H1 (cell line): ENCODE data around the gene GUCA1A. TPM values are rescaled to one million over a fixed set of nuclear protein-coding genes. Genes with fewer than 3 reads are reported as not detected.

ENCODE experiments used
- EZH2 ChIP-seq: fragments of 200-600 bp; sonication (generic); IDR thresholded peaks from 2 replicates; pipeline ENCODE4 v1.7.1; 2012; ENCODE audit warnings: low read depth, mild to moderate bottlenecking, moderate library complexity, low read length, inconsistent platforms; ENCODE audit not compliant: severe bottlenecking
- KDM4A ChIP-seq: IDR thresholded peaks from one replicate; pipeline ENCODE4 v1.7.1; 2012; ENCODE audit warnings: low read depth, mild to moderate bottlenecking, moderate library complexity, low read length, inconsistent platforms; ENCODE audit not compliant: severe bottlenecking
- NANOG ChIP-seq: IDR thresholded peaks from 2 replicates; pipeline ENCODE4 v1.6.1; 2011; ENCODE audit warnings: low read length, low read depth, mild to moderate bottlenecking, inconsistent platforms; ENCODE audit not compliant: insufficient read depth, poor library complexity, severe bottlenecking
- RNF2 ChIP-seq: fragments of 200-900, 300-1000 bp; sonication (generic); IDR thresholded peaks from 2 replicates; pipeline ENCODE4 v1.7.1; 2016; ENCODE audit warnings: borderline replicate concordance, low read depth, mild to moderate bottlenecking, antibody characterized with exemption, low read length; ENCODE audit not compliant: poor library complexity, severe bottlenecking; ENCODE audit errors: missing control alignments
- polyA plus RNA-seq, 7 experiments: library from polyadenylated mRNA; depleted of rRNA in 3 of 7; stranded (reverse) in 5 of 7; unstranded in 2 of 7; fragments of >200 nt in 5 of 7; fragments of 200-250 nt in 2 of 7; gene quantifications; 1 replicate in 5 of 7; 2 replicates in 1 of 7; 4 replicates in 1 of 7; pipeline versions ENCODE4 v1.2.1 to v1.2.3, GENCODE V29; 2011 to 2013; ENCODE audit warnings: missing spikeins in 2 of 7, mixed read lengths in 2 of 7
- total RNA-seq: library from RNA; stranded (reverse); fragmentation: NEBNext Ultra II Directional; extraction: Animal tissue kit (Norgen Biotek cat#: 25700); gene quantifications from 2 replicates; pipeline ENCODE4 v1.2.1, GENCODE V29; 2021
- TF ChIP-seq, protein P1 (sequence below), 3 experiments: IDR thresholded peaks; 1 replicate in 2 of 3; 2 replicates in 1 of 3; pipeline versions ENCODE4 v1.5.1 to v1.6.1; 2011; ENCODE audit warnings: low read length in 3 of 3, mild to moderate bottlenecking in 3 of 3, inconsistent platforms in 2 of 3, low read depth in 1 of 3, moderate library complexity in 1 of 3; ENCODE audit not compliant: insufficient read depth in 1 of 3; ENCODE audit errors: control extremely low read depth in 1 of 3

Gene GUCA1A
- total and polyA plus RNA-seq, 2 of the 8 experiments (the other 6 are each of a cell fraction or from before 2014, with no cell fraction given), result 4.6 to 24.6 TPM

GRCh38 chr6:42133926-42134325 lies 39.2 kb upstream of the GUCA1A start (continued):
- TF ChIP-seq RNF2 (no peak), KDM4A (no peak), NANOG (no peak), EZH2 (no peak)
- TF ChIP-seq, protein P1, sequence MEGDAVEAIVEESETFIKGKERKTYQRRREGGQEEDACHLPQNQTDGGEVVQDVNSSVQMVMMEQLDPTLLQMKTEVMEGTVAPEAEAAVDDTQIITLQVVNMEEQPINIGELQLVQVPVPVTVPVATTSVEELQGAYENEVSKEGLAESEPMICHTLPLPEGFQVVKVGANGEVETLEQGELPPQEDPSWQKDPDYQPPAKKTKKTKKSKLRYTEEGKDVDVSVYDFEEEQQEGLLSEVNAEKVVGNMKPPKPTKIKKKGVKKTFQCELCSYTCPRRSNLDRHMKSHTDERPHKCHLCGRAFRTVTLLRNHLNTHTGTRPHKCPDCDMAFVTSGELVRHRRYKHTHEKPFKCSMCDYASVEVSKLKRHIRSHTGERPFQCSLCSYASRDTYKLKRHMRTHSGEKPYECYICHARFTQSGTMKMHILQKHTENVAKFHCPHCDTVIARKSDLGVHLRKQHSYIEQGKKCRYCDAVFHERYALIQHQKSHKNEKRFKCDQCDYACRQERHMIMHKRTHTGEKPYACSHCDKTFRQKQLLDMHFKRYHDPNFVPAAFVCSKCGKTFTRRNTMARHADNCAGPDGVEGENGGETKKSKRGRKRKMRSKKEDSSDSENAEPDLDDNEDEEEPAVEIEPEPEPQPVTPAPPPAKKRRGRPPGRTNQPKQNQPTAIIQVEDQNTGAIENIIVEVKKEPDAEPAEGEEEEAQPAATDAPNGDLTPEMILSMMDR (IDR thresholded peaks at IDR 0.05; ENCODE audit: control extremely low read depth in 1 of 3, insufficient read depth in 1 of 3, low read depth in 1 of 3, low read length in 3 of 3), result no peak
- TF ChIP-seq, all 59 proteins: peak for 0
